Gastroesophageal sphincter (tissue), 3 donors: ENCODE measurements around the gene ZNF622.

ENCODE experiments used
- POLR2A ChIP-seq, 2 donors: fragments of 450-650 bp; IDR thresholded peaks; one replicate each; pipeline ENCODE4 v1.6.1; 2017; ENCODE audit warnings: antibody characterized with exemption in 2 of 2, mild to moderate bottlenecking in 2 of 2, moderate library complexity in 1 of 2
- POLR2AphosphoS5 ChIP-seq: sonication (generic); formaldehyde crosslinking; IDR thresholded peaks from one replicate; pipeline ENCODE4 v1.6.1; 2017; ENCODE audit warnings: antibody characterized with exemption
- TF ChIP-seq, protein P1 (sequence below), 4 experiments: fragments of 200-600 bp in 2 of 4; fragments of 450-650 bp in 2 of 4; sonication (generic) in 1 of 4; IDR thresholded peaks; one replicate each; pipeline ENCODE4 v1.5.1; 2017 to 2019; ENCODE audit warnings: antibody characterized with exemption in 4 of 4, mild to moderate bottlenecking in 2 of 4, moderate library complexity in 2 of 4

DNA sequence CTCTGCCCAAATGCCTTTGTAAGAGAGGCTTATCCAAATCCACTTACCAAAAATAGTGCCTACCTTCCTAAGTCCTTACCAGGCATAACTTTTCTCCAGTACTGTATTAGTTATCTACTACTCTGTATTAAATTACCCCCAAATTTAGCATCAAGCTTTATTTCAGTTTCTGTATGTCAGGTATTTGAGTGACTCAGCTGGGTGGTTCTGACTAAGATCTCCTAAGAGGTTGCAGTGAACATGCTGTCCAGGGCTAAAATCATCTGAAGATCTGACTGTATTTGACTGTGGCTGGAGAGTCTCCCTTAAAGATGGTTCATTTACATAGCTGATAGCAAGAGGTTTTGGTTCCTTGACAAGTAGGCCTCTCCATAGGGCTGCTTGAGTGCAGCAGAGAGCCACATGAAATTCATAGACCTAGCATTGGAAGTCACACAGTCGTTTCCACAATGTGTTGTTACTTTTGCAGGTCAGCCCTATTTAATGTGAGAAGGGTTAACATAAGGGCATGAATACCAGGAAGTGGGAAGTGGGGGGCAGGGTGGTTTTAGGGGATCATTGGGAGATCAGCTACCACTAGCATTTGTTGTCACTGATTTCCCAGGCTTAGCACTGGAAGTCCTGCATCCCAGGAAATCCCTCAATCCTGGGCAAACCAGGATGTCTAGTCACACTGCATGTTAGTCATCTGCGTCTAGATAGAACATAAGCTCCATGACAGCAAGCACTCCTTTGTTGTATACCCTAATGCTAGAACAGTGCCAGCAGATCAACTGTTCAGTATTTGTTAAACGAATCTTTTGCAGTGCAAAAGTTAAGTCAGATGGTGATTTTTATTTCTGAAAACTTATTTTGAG lies 2.0 kb upstream of the ZNF622 start:
- TF ChIP-seq, protein P1, sequence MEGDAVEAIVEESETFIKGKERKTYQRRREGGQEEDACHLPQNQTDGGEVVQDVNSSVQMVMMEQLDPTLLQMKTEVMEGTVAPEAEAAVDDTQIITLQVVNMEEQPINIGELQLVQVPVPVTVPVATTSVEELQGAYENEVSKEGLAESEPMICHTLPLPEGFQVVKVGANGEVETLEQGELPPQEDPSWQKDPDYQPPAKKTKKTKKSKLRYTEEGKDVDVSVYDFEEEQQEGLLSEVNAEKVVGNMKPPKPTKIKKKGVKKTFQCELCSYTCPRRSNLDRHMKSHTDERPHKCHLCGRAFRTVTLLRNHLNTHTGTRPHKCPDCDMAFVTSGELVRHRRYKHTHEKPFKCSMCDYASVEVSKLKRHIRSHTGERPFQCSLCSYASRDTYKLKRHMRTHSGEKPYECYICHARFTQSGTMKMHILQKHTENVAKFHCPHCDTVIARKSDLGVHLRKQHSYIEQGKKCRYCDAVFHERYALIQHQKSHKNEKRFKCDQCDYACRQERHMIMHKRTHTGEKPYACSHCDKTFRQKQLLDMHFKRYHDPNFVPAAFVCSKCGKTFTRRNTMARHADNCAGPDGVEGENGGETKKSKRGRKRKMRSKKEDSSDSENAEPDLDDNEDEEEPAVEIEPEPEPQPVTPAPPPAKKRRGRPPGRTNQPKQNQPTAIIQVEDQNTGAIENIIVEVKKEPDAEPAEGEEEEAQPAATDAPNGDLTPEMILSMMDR (IDR thresholded peaks at IDR 0.05): no peak
- TF ChIP-seq POLR2A (IDR thresholded peaks at IDR 0.05): no peak
- no peak for TF ChIP-seq POLR2AphosphoS5
